CD4-positive, alpha-beta T cell (primary cell): ENCODE measurements around the gene TEPSIN. TPM values are rescaled to one million over a fixed set of nuclear protein-coding genes. Genes with fewer than 3 reads are reported as not detected.

ENCODE experiments used
- ATAC-seq: fragments of 200-7000 bp; cut with Tn5 transposase; one replicate; pipeline ENCODE4 v1.10.0; 2022; ENCODE audit warnings: mild to moderate bottlenecking; ENCODE audit not compliant: poor library complexity
- CTCF ChIA-PET: fragments of 350-600 bp; sonication (Branson Sonifier 250); formaldehyde crosslinking; loops from one replicate; lab custom pipeline; 2021; ENCODE audit warnings: antibody characterized with exemption, inconsistent platforms; lab: Charles Lee
- POLR2A ChIA-PET: fragments of 350-600 bp; sonication (Branson Sonifier 250); formaldehyde crosslinking; loops from one replicate; lab custom pipeline; 2021; ENCODE audit warnings: antibody characterized with exemption, inconsistent platforms; lab: Charles Lee
- DNase-seq, 14 experiments: peaks; one replicate each; pipeline ENCODE4 v3.0.0-alpha.2; 2013 to 2020; ENCODE audit warnings: mixed read lengths in 2 of 14
- H3K27ac ChIP-seq, 2 donors: one replicate each; pipeline versions ENCODE4 v1.5.1 to v1.7.0; 2013; ENCODE audit warnings: low read length in 2 of 2, low read depth in 1 of 2, mild to moderate bottlenecking in 1 of 2
- H3K27me3 ChIP-seq, 2 experiments: 1 replicate in 1 of 2; 2 replicates in 1 of 2; pipeline versions ENCODE4 v1.6.1 to v1.7.0; 2013; ENCODE audit warnings: low read length in 2 of 2, control low read depth in 1 of 2, mild to moderate bottlenecking in 1 of 2, moderate library complexity in 1 of 2; ENCODE audit not compliant: insufficient read depth in 2 of 2, control insufficient read depth in 1 of 2
- H3K36me3 ChIP-seq: one replicate; pipeline ENCODE4 v1.6.1; 2013; ENCODE audit warnings: low read length, control low read depth; ENCODE audit not compliant: insufficient read depth
- H3K4me1 ChIP-seq: one replicate; pipeline ENCODE4 v1.6.1; 2013; ENCODE audit warnings: low read length, control low read depth; ENCODE audit not compliant: insufficient read depth
- H3K4me3 ChIP-seq: one replicate; pipeline ENCODE4 v1.5.1; 2013; ENCODE audit warnings: mild to moderate bottlenecking, low read length, moderate library complexity
- H3K9me3 ChIP-seq, 2 experiments: 1 replicate in 1 of 2; 2 replicates in 1 of 2; pipeline versions ENCODE4 v1.6.1 to v1.7.0; 2013; ENCODE audit warnings: low read length in 2 of 2, mild to moderate bottlenecking in 2 of 2, control low read depth in 1 of 2, moderate library complexity in 1 of 2; ENCODE audit not compliant: control insufficient read depth in 1 of 2, insufficient read depth in 1 of 2
- H3K27ac Mint-ChIP-seq: one replicate; pipeline ENCODE4 v1.8.0; 2020; ENCODE audit warnings: mixed read lengths
- H3K27me3 Mint-ChIP-seq: one replicate; pipeline ENCODE4 v1.8.0; 2021; ENCODE audit warnings: mixed read lengths
- H3K36me3 Mint-ChIP-seq: one replicate; pipeline ENCODE4 v1.8.0; 2021; ENCODE audit warnings: low read depth, mixed read lengths
- H3K4me1 Mint-ChIP-seq: one replicate; pipeline ENCODE4 v1.8.0; 2021; ENCODE audit warnings: low read depth, mixed read lengths
- H3K4me3 Mint-ChIP-seq: one replicate; pipeline ENCODE4 v1.8.0; 2020; ENCODE audit warnings: mild to moderate bottlenecking, mixed read lengths
- H3K9me3 Mint-ChIP-seq: one replicate; pipeline ENCODE4 v1.8.0; 2020; ENCODE audit warnings: mixed read lengths
- intact Hi-C, 2 experiments: fragments of 100-400 bp; cut with DNase I in 1 of 2; cut with micrococcal nuclease in 1 of 2; formaldehyde crosslinking; loops; one replicate each; pipeline versions ENCODE4 v1.15.1 to v1.9.0; 2023 to 2025; cut with DNase I, micrococcal nuclease
- total RNA-seq, 174 experiments: library from RNA in 2 of 174; stranded (reverse) in 2 of 174; gene quantifications; one replicate each; pipeline ENCODE4 v1.2.3 and lab custom pipeline; 2021 to 2026
- TF ChIP-seq, protein P1 (sequence below): fragments of 200-600 bp; IDR thresholded peaks from one replicate; pipeline ENCODE4 v1.8.0; 2022; ENCODE audit warnings: antibody characterized with exemption, mild to moderate bottlenecking

Gene TEPSIN
- total RNA-seq, 2 experiments from 2014 or later = 68.2 to 74.4 TPM

DNA sequence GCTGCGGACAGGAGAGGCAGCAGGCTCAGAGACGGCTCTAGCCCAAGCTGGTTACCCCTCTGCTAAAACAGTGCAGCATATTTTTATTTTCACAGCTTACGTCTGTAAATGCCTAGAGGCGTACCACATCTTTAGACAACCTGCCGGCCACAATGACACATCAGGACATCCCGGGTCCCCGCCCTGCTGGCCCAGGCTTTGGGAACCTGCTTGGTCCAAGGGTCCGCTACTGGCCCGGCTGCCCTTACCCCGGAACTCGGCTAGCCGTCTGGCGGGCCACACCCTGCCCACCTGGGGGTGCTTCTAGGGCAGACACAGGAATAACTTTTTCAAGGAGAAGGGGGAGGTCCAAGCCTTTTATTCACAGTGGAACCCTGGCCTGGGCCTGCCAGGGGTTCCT lies 20.4 kb downstream of the TEPSIN start:
- Mint-ChIP-seq H3K4me1 (peaks cover 12% of the 10 kb centered on the region), H3K27me3 (no peaks in the 10 kb centered on the region), H3K27ac (no peak overlapping the region), H3K4me3 (no peak overlapping the region), H3K36me3 (no peaks in the 10 kb centered on the region), H3K9me3 (no peaks in the 10 kb centered on the region)
- no peak overlapping the region for H3K27ac ChIP-seq
- H3K9me3 ChIP-seq = no peaks in the 10 kb centered on the region
- intact Hi-C loops = no loop called here
- peaks cover 20% of the 10 kb centered on the region for H3K4me1 ChIP-seq
- TF ChIP-seq, protein P1, sequence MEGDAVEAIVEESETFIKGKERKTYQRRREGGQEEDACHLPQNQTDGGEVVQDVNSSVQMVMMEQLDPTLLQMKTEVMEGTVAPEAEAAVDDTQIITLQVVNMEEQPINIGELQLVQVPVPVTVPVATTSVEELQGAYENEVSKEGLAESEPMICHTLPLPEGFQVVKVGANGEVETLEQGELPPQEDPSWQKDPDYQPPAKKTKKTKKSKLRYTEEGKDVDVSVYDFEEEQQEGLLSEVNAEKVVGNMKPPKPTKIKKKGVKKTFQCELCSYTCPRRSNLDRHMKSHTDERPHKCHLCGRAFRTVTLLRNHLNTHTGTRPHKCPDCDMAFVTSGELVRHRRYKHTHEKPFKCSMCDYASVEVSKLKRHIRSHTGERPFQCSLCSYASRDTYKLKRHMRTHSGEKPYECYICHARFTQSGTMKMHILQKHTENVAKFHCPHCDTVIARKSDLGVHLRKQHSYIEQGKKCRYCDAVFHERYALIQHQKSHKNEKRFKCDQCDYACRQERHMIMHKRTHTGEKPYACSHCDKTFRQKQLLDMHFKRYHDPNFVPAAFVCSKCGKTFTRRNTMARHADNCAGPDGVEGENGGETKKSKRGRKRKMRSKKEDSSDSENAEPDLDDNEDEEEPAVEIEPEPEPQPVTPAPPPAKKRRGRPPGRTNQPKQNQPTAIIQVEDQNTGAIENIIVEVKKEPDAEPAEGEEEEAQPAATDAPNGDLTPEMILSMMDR = no peak
- CTCF ChIA-PET = no interaction called here
- no peak overlapping the region for H3K4me3 ChIP-seq
- POLR2A ChIA-PET = no interaction called here
- no peaks in the 10 kb centered on the region for H3K27me3 ChIP-seq
- no peak for ATAC-seq
- no peak for DNase-seq
- peaks cover 7% of the 10 kb centered on the region for H3K36me3 ChIP-seq

DNA sequence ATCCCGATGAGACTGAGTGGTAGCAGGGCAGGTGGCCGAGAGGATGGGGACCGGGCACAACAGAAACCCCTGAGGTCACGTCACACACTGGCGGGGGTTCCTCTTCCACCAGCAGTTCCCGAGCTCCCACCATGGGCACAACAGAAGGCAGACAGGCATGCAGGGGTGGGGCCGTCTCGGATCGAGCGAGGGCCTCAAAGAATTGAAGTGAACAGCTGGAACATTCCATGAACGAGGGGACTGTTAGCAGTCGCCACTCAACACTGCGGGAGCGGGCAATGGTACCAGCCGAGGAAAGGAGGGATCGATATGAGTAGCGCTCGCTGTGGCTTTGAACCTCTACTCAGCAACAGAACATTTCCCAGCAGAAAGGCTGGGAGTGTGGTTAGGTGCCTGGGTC lies 21.4 kb downstream of the TEPSIN start:
- POLR2A ChIA-PET = no interaction called here

DNA sequence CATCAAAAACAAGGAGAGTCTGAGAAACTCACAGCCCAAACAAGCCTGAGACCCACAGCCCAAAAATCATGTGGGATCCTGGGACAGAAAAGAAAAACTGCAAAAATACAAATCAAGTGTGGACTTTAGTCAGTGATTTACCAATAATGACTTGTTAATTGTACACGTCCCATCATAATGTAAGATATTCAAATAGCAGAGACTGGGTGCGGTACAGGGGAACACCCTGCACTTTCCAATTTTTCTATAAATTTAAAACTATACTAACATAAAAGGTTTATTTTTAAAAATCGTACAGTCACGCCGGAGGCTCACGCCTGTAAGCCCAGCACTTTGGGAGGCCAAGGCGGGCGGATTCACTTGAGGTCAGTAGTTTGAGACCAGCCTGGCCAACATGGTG lies 24.9 kb downstream of the TEPSIN start:
- no peak for ATAC-seq
- no peaks in the 10 kb centered on the region for H3K9me3 ChIP-seq
- no peaks in the 10 kb centered on the region for H3K27me3 ChIP-seq
- no peak overlapping the region for H3K4me3 Mint-ChIP-seq
- CTCF ChIA-PET = no interaction called here
- H3K4me1 ChIP-seq = no peaks in the 10 kb centered on the region
- H3K27ac Mint-ChIP-seq = no peak overlapping the region
- H3K27me3 Mint-ChIP-seq = no peaks in the 10 kb centered on the region
- POLR2A ChIA-PET = no interaction called here
- no peaks in the 10 kb centered on the region for H3K9me3 Mint-ChIP-seq
- no peak for DNase-seq
- no peaks in the 10 kb centered on the region for H3K4me1 Mint-ChIP-seq
- H3K36me3 Mint-ChIP-seq = no peaks in the 10 kb centered on the region
- H3K27ac ChIP-seq = no peak overlapping the region
- peaks cover 2% of the 10 kb centered on the region for H3K36me3 ChIP-seq
- TF ChIP-seq, protein P1 = no peak
- intact Hi-C loops = no loop called here
- H3K4me3 ChIP-seq = no peak overlapping the region

More for the DNA sequence above, 21.4 kb downstream of the TEPSIN start:
- Mint-ChIP-seq H3K36me3 (no peaks in the 10 kb centered on the region), H3K4me3 (no peak overlapping the region), H3K4me1 (peaks cover 6% of the 10 kb centered on the region), H3K27me3 (no peaks in the 10 kb centered on the region), H3K27ac (no peak overlapping the region), H3K9me3 (no peaks in the 10 kb centered on the region)
- Histone ChIP-seq H3K9me3 (no peaks in the 10 kb centered on the region), H3K27ac (no peak overlapping the region), H3K27me3 (no peaks in the 10 kb centered on the region), H3K36me3 (peaks cover 7% of the 10 kb centered on the region), H3K4me3 (no peak overlapping the region), H3K4me1 (peaks cover 16% of the 10 kb centered on the region)
- no peak for ATAC-seq
- TF ChIP-seq, protein P1 = no peak
- CTCF ChIA-PET = no interaction called here
- no peak for DNase-seq
- intact Hi-C loops = no loop called here
